Liver (tissue), 9 donors: ENCODE data around the gene HGFAC. TPM values are rescaled to one million over a fixed set of nuclear protein-coding genes. Genes with fewer than 3 reads are reported as not detected.

Experiments
- DNase-seq: peaks from one replicate; pipeline ENCODE4 v3.0.0-alpha.2; 2017; ENCODE audit warnings: low spot score
- H3K27ac ChIP-seq, 2 donors: one replicate each; pipeline ENCODE4 v1.7.0; 2013; ENCODE audit warnings: inconsistent platforms in 2 of 2, low read length in 2 of 2, control low read depth in 1 of 2, low read depth in 1 of 2, mild to moderate bottlenecking in 1 of 2
- H3K27me3 ChIP-seq, 4 donors: one replicate each; pipeline versions ENCODE4 v1.6.1 to v1.7.0; 2013; ENCODE audit warnings: low read length in 3 of 4, inconsistent platforms in 1 of 4, mild to moderate bottlenecking in 1 of 4, moderate library complexity in 1 of 4; ENCODE audit not compliant: control insufficient read depth in 4 of 4, insufficient read depth in 4 of 4
- H3K36me3 ChIP-seq, 4 donors: one replicate each; pipeline versions ENCODE4 v1.6.1 to v1.7.0; 2013; ENCODE audit warnings: low read length in 3 of 4, mild to moderate bottlenecking in 3 of 4, low read depth in 1 of 4, moderate library complexity in 1 of 4; ENCODE audit not compliant: control insufficient read depth in 4 of 4, insufficient read depth in 3 of 4
- H3K4me1 ChIP-seq, 4 donors: one replicate each; pipeline versions ENCODE4 v1.6.1 to v1.7.0; 2013; ENCODE audit warnings: low read length in 3 of 4, mild to moderate bottlenecking in 3 of 4, moderate library complexity in 1 of 4; ENCODE audit not compliant: control insufficient read depth in 4 of 4, insufficient read depth in 4 of 4
- H3K4me3 ChIP-seq, 3 donors: one replicate each; pipeline versions ENCODE4 v1.6.1 to v1.7.0; 2013; ENCODE audit warnings: low read length in 3 of 3, control low read depth in 1 of 3, low read depth in 1 of 3, mild to moderate bottlenecking in 1 of 3
- H3K9ac ChIP-seq, 2 donors: one replicate each; pipeline ENCODE4 v1.7.0; 2013; ENCODE audit warnings: low read length in 2 of 2, mild to moderate bottlenecking in 2 of 2, moderate library complexity in 2 of 2, control low read depth in 1 of 2, low read depth in 1 of 2
- H3K9me3 ChIP-seq, 4 donors: one replicate each; pipeline versions ENCODE4 v1.6.1 to v1.7.0; 2013; ENCODE audit warnings: low read length in 3 of 4; ENCODE audit not compliant: control insufficient read depth in 4 of 4
- CTCF ChIP-seq: fragments of 150-350 bp; IDR thresholded peaks from 2 replicates; pipeline ENCODE4 v1.5.1; 2017; ENCODE audit warnings: improper control_type of control experiment, low read depth, low read length; ENCODE audit not compliant: missing input control
- FOXA1 ChIP-seq: IDR thresholded peaks from 2 replicates; pipeline ENCODE4 v1.6.1; 2016; ENCODE audit warnings: antibody characterized with exemption
- FOXA2 ChIP-seq: IDR thresholded peaks from 2 replicates; pipeline ENCODE4 v1.6.1; 2016; ENCODE audit warnings: antibody characterized with exemption
- GABPA ChIP-seq, 2 donors: IDR thresholded peaks in 1 of 2; conservative IDR thresholded peaks in 1 of 2; 2 replicates each; pipeline ENCODE4 v1.6.1; 2016; ENCODE audit warnings: antibody characterized with exemption in 2 of 2, mild to moderate bottlenecking in 1 of 2, moderate library complexity in 1 of 2
- MAX ChIP-seq: IDR thresholded peaks from 2 replicates; pipeline ENCODE4 v1.6.1; 2016; ENCODE audit warnings: antibody characterized with exemption
- RAD21 ChIP-seq, 2 donors: IDR thresholded peaks; 2 replicates each; pipeline ENCODE4 v1.6.1; 2016; ENCODE audit warnings: antibody characterized with exemption in 2 of 2, mild to moderate bottlenecking in 2 of 2
- REST ChIP-seq: IDR thresholded peaks from 2 replicates; pipeline ENCODE4 v1.6.1; 2016; ENCODE audit warnings: antibody characterized with exemption, mild to moderate bottlenecking
- YY1 ChIP-seq: IDR thresholded peaks from 2 replicates; pipeline ENCODE4 v1.6.1; 2016; ENCODE audit warnings: antibody characterized with exemption, mild to moderate bottlenecking
- ZBTB33 ChIP-seq: IDR thresholded peaks from 2 replicates; pipeline ENCODE4 v1.6.1; 2016; ENCODE audit warnings: antibody characterized with exemption
- WGBS: extraction: QIAGEN DNeasy Blood & Tissue Kit; methylation state at CpG from one replicate; pipeline ENCODE4 v1.1.7; 2013; 5-methylcytosine and 5-hydroxymethylcytosine counted together
- polyA plus RNA-seq, 2 donors: library from polyadenylated mRNA; stranded (reverse) in 1 of 2; unstranded in 1 of 2; fragments of 200-250 nt in 1 of 2; fragments of >200 nt in 1 of 2; fragmentation: Nextera tagmentation in 1 of 2; extraction: Ambion mirVana in 1 of 2; gene quantifications; one replicate each; pipeline versions ENCODE4 v1.2.1 to v1.2.3, GENCODE V29; 2013 to 2015
- total RNA-seq, 2 donors: library from RNA; depleted of rRNA; stranded (reverse); fragments of >200 nt; gene quantifications; one replicate each; pipeline ENCODE4 v1.2.3, GENCODE V29; 2014
- donor health status: healthy.
- donor health status: healthy.
- donor health status: healthy.
- donor health status: healthy.
- donor health status: healthy.

The HGFAC gene
- total and polyA plus RNA-seq, 4 donors, result 23.3 to 133 (median 82.7) TPM

- Histone ChIP-seq H3K27me3 (no peaks in the 10 kb centered on the region), H3K9me3 (no peaks in the 10 kb centered on the region), H3K4me1 (peaks cover 4 to 17% (median 11%) of the 10 kb centered on the region in 4 donors), H3K9ac (no peak overlapping the region), H3K36me3 (peaks cover 0 to 1% (median 0%) of the 10 kb centered on the region in 4 donors), H3K4me3 (no peak overlapping the region), H3K27ac (no peak overlapping the region)
- WGBS, result 86% methylated on average over 28 of the region's 28 CpGs
- no peak for DNase-seq
- TF ChIP-seq REST (no peak), RAD21 (IDR thresholded peaks at IDR 0.05) (no peak)
These were observed 3.5 kb upstream of the HGFAC start for GRCh38 chr4:3437998-3438846.

- Histone ChIP-seq H3K36me3 (no peaks in the 10 kb centered on the region), H3K27me3 (no peaks in the 10 kb centered on the region), H3K9me3 (no peaks in the 10 kb centered on the region), H3K9ac (no peak overlapping the region), H3K4me3 (no peak overlapping the region), H3K27ac (no peak overlapping the region), H3K4me1 (peaks cover 6 to 21% (median 14%) of the 10 kb centered on the region in 4 donors)
- no peak for TF ChIP-seq GABPA (IDR thresholded peaks at IDR 0.05 in 1 of 2, conservative IDR thresholded peaks at IDR 0.05 in 1 of 2)
- TF ChIP-seq FOXA2, result no peak
- TF ChIP-seq REST, result no peak
- no peak for TF ChIP-seq RAD21 (IDR thresholded peaks at IDR 0.05)
- TF ChIP-seq CTCF, result no peak
- TF ChIP-seq MAX, result no peak
- no peak for TF ChIP-seq YY1
- TF ChIP-seq FOXA1, result no peak
- no peak for TF ChIP-seq ZBTB33
- WGBS, result 82% methylated on average over 10 of the region's 10 CpGs
- DNase-seq, result no peak
These were observed 3.0 kb upstream of the HGFAC start for GRCh38 chr4:3438847-3439180.
